GM12892 (cell line): Measurements from ENCODE around the gene UBLCP1.

Experiments
- POLR2A ChIP-seq: IDR thresholded peaks from 2 replicates; pipeline ENCODE4 v1.6.1; 2011; ENCODE audit warnings: low read depth, low read length, control low read depth
- POLR2AphosphoS5 ChIP-seq: IDR thresholded peaks from 2 replicates; pipeline ENCODE4 v1.6.1; 2011; ENCODE audit warnings: low read depth, low read length, control low read depth
- TAF1 ChIP-seq: IDR thresholded peaks from 2 replicates; pipeline ENCODE4 v1.6.1; 2011; ENCODE audit warnings: low read depth, mild to moderate bottlenecking, control low read depth, low read length, borderline replicate concordance

DNA sequence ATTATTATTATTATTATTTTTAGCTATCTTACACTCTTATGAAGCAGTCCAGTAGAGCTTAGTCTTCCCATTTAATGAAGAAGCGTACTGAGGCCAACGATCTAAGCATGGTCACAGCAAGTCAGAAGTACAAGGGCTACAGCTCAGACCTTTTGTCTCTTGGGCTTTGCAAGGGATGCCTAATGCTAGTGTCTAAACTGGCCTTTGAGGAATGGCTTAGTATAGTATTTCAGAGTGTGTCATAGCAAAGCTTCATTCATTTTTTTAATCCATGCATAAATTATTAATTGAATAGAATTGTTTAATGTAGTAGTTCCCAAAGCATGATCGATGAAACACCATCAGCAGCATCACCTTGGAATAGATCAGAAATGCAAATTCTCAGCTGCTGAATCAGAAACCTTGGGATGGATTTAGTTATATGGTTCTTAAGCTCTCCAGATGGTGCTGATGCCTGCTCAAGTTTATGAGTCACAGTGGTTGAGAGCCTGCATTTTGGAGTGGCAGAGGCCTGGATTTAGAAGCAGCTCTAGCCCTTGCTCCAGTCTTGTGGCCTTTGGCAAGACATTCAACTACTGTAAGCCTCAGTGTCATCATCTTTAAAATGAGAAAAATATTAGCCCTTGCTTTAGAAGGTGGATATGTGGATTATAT lies 61.1 kb downstream of the UBLCP1 start:
- TF ChIP-seq TAF1 (no peak), POLR2AphosphoS5 (no peak), POLR2A (no peak)
